GM18873 (cell line): Measurements from ENCODE around the gene HES3.

Experiments
- ATAC-seq: cut with Tn5 transposase; IDR thresholded peaks from one replicate; pipeline ENCODE4 v1.9.1; 2021; ENCODE audit warnings: mild to moderate bottlenecking, moderate library complexity, moderate number of reproducible peaks; ENCODE audit not compliant: unreplicated experiment, low FRiP score

The HES3 gene

GRCh38 chr1:6274622-6275139 lies 30.7 kb downstream of the HES3 start:
- no peak for ATAC-seq

GRCh38 chr1:6275826-6276782 lies 32.1 kb downstream of the HES3 start:
- no peak for ATAC-seq

- ATAC-seq, result no peak
Observed at GRCh38 chr1:6276811-6277555, 33.0 kb downstream of the HES3 start.

GRCh38 chr1:6278263-6278662 lies 34.3 kb downstream of the HES3 start:
- no peak for ATAC-seq

- ATAC-seq, result no peak
Observed at GRCh38 chr1:6279066-6279465, 35.1 kb downstream of the HES3 start.

GRCh38 chr1:6279613-6280383 lies 35.8 kb downstream of the HES3 start:
- ATAC-seq, result no peak

- no peak for ATAC-seq
Observed at GRCh38 chr1:6280761-6281451, 36.9 kb downstream of the HES3 start.

- no peak for ATAC-seq
Observed at GRCh38 chr1:6281511-6282402, 37.8 kb downstream of the HES3 start.

GRCh38 chr1:6282577-6283270 lies 38.7 kb downstream of the HES3 start:
- no peak for ATAC-seq

GRCh38 chr1:6285336-6285735 lies 41.4 kb downstream of the HES3 start:
- no peak for ATAC-seq

GRCh38 chr1:6286266-6286665 lies 42.3 kb downstream of the HES3 start:
- no peak for ATAC-seq

GRCh38 chr1:6287029-6287428 lies 43.0 kb downstream of the HES3 start:
- no peak for ATAC-seq

GRCh38 chr1:6287431-6287886 lies 43.5 kb downstream of the HES3 start:
- ATAC-seq, result no peak

GRCh38 chr1:6288026-6288425 lies 44.0 kb downstream of the HES3 start:
- no peak for ATAC-seq

- ATAC-seq, result no peak
Observed at GRCh38 chr1:6288665-6289064, 44.7 kb downstream of the HES3 start.

GRCh38 chr1:6292102-6292501 lies 48.1 kb downstream of the HES3 start:
- no peak for ATAC-seq

- no peak for ATAC-seq
Observed at GRCh38 chr1:6294080-6294889, 50.3 kb downstream of the HES3 start.
